Uterus (tissue), 4 donors: Measurements from ENCODE around the gene WBP1L. TPM values are rescaled to one million over a fixed set of nuclear protein-coding genes. Genes with fewer than 3 reads are reported as not detected.
"Not testable (repeated sequence)": the region's sequence is repeated elsewhere in the genome, so short reads cannot be mapped to it uniquely, and the experiment has no call there.

Source experiments
- DNase-seq, 2 donors: peaks; one replicate each; pipeline ENCODE4 v3.0.0-alpha.2; 2019 to 2020
- H3K27ac ChIP-seq, 2 donors: fragments of 200-600 bp; sonication (generic); 1 replicate in 1 of 2; 2 replicates in 1 of 2; pipeline ENCODE4 v1.5.1; 2016 to 2018
- H3K27me3 ChIP-seq, 2 donors: fragments of 200-600 bp; sonication (generic); one replicate each; pipeline ENCODE4 v1.5.1; 2018 to 2019; ENCODE audit warnings: control low read depth in 1 of 2
- H3K36me3 ChIP-seq, 2 donors: fragments of 200-600 bp; sonication (generic); one replicate each; pipeline ENCODE4 v1.5.1; 2019; ENCODE audit warnings: control low read depth in 1 of 2
- H3K4me1 ChIP-seq, 2 donors: fragments of 200-600 bp; sonication (generic); one replicate each; pipeline ENCODE4 v1.5.1; 2018 to 2019; ENCODE audit warnings: control low read depth in 1 of 2
- H3K4me3 ChIP-seq, 2 donors: fragments of 200-600 bp; sonication (generic); 1 replicate in 1 of 2; 2 replicates in 1 of 2; pipeline ENCODE4 v1.5.1; 2018 to 2019; ENCODE audit warnings: mild to moderate bottlenecking in 1 of 2
- H3K9me3 ChIP-seq, 2 donors: fragments of 200-600 bp; sonication (generic); one replicate each; pipeline ENCODE4 v1.5.1; 2019; ENCODE audit warnings: control low read depth in 1 of 2
- CTCF ChIP-seq, 4 experiments: fragments of 200-600 bp in 2 of 4; fragments of 450-650 bp in 2 of 4; sonication (generic) in 2 of 4; IDR thresholded peaks; one replicate each; pipeline ENCODE4 v1.5.1; 2016 to 2019; ENCODE audit warnings: antibody characterized with exemption in 4 of 4, mild to moderate bottlenecking in 2 of 4, moderate library complexity in 1 of 4
- POLR2A ChIP-seq, 2 donors: fragments of 450-650 bp; IDR thresholded peaks; one replicate each; pipeline ENCODE4 v1.6.1; 2016; ENCODE audit warnings: antibody characterized with exemption in 2 of 2, mild to moderate bottlenecking in 1 of 2, moderate library complexity in 1 of 2
- intact Hi-C: fragments of 100-400 bp; cut with DNase I; formaldehyde crosslinking; loops from one replicate; pipeline ENCODE4 v1.15.1; 2023; ENCODE audit warnings: low total_unique reads
- total RNA-seq, 4 donors: library from RNA; depleted of rRNA in 3 of 4; stranded (reverse); fragments of >200 nt in 3 of 4; gene quantifications; one replicate each; pipeline versions ENCODE4 v1.1.0 to v1.2.4, GENCODE V29; 2014 to 2023
- donor health status: DM: yes; HTN: yes; CAD: no.

The WBP1L gene
- total RNA-seq, 4 donors from 2014 or later = 27.4 to 79.2 (median 55.3) TPM

- peak in 1 of 2 donors; percentile 70 for DNase-seq
- H3K9me3 ChIP-seq = no peaks in the 10 kb centered on the region
- peaks cover 0 to 12% of the 10 kb centered on the region in 2 donors for H3K4me1 ChIP-seq
- intact Hi-C loops = no loop called here
- peak overlapping the region; percentile 72 to 93 for H3K27ac ChIP-seq
- no peak overlapping the region for H3K4me3 ChIP-seq
- no peaks in the 10 kb centered on the region for H3K27me3 ChIP-seq
- TF ChIP-seq CTCF (IDR thresholded peaks at IDR 0.05) (no peak), POLR2A (IDR thresholded peaks at IDR 0.05) (peak in 1 of 2 donors; percentile 28)
- H3K36me3 ChIP-seq = no peaks in the 10 kb centered on the region
These were observed 72.2 kb downstream of the WBP1L start for GRCh38 chr10:102815790-102816549.

GRCh38 chr10:102817175-102817574 lies 73.4 kb downstream of the WBP1L start:
- TF ChIP-seq CTCF (IDR thresholded peaks at IDR 0.05) (no peak), POLR2A (IDR thresholded peaks at IDR 0.05) (no peak)
- H3K9me3 ChIP-seq = no peaks in the 10 kb centered on the region
- no peak for DNase-seq
- H3K27ac ChIP-seq = peak overlapping the region; percentile 72 to 93
- intact Hi-C loops = no loop called here
- H3K4me3 ChIP-seq = no peak overlapping the region
- peaks cover 0 to 12% of the 10 kb centered on the region in 2 donors for H3K4me1 ChIP-seq
- no peaks in the 10 kb centered on the region for H3K36me3 ChIP-seq
- H3K27me3 ChIP-seq = no peaks in the 10 kb centered on the region

GRCh38 chr10:102819054-102819453 lies 75.3 kb downstream of the WBP1L start:
- intact Hi-C loops = no loop called here
- no peak for DNase-seq

GRCh38 chr10:102820008-102820407 lies 76.3 kb downstream of the WBP1L start:
- H3K9me3 ChIP-seq, DNase-seq, H3K27me3 ChIP-seq, H3K4me3 ChIP-seq, H3K36me3 ChIP-seq, intact Hi-C loops, H3K27ac ChIP-seq: not testable (repeated sequence)
- H3K4me1 ChIP-seq = peaks cover 0 to 12% of the 10 kb centered on the region in 2 donors

More at GRCh38 chr10:102819054-102819453, 75.3 kb downstream of the WBP1L start:
- Histone ChIP-seq H3K27ac (peak overlapping the region; percentile 3 to 54), H3K9me3 (no peaks in the 10 kb centered on the region), H3K4me3 (no peak overlapping the region), H3K4me1 (peaks cover 0 to 12% of the 10 kb centered on the region in 2 donors), H3K27me3 (no peaks in the 10 kb centered on the region), H3K36me3 (no peaks in the 10 kb centered on the region)
- TF ChIP-seq CTCF (IDR thresholded peaks at IDR 0.05) (no peak), POLR2A (IDR thresholded peaks at IDR 0.05) (no peak)

- no peak for TF ChIP-seq CTCF (IDR thresholded peaks at IDR 0.05)
- no peak for TF ChIP-seq POLR2A (IDR thresholded peaks at IDR 0.05)
- Histone ChIP-seq H3K27ac (no peak overlapping the region), H3K4me3 (no peak overlapping the region), H3K27me3 (no peaks in the 10 kb centered on the region), H3K36me3 (no peaks in the 10 kb centered on the region), H3K4me1 (no peaks in the 10 kb centered on the region), H3K9me3 (no peaks in the 10 kb centered on the region)
- intact Hi-C loops = no loop called here
- DNase-seq = no peak
These were observed 78.5 kb downstream of the WBP1L start for GRCh38 chr10:102822222-102822621.
